Breast epithelium (tissue), 3 donors: ENCODE results near the gene SPHK2.

Experiments
- CTCF ChIP-seq, 3 donors: fragments of 450-650 bp; IDR thresholded peaks; one replicate each; pipeline ENCODE4 v1.5.1; 2016 to 2017; ENCODE audit warnings: antibody characterized with exemption in 3 of 3, mild to moderate bottlenecking in 3 of 3, moderate library complexity in 3 of 3
- POLR2A ChIP-seq: fragments of 450-650 bp; IDR thresholded peaks from one replicate; pipeline ENCODE4 v1.6.1; 2016; ENCODE audit warnings: antibody characterized with exemption, mild to moderate bottlenecking, moderate library complexity
- POLR2AphosphoS5 ChIP-seq, 3 donors: sonication (generic); formaldehyde crosslinking; IDR thresholded peaks; one replicate each; pipeline ENCODE4 v1.6.1; 2017; ENCODE audit warnings: antibody characterized with exemption in 3 of 3

GRCh38 chr19:48668761-48669160 is 49.5 kb downstream of the SPHK2 start:
- TF ChIP-seq CTCF (IDR thresholded peaks at IDR 0.05) = no peak
- TF ChIP-seq POLR2A = no peak
- no peak for TF ChIP-seq POLR2AphosphoS5 (IDR thresholded peaks at IDR 0.05)
